HuH-7.5 (cell line): ENCODE results near the gene F12.

Source experiments
- DNase-seq: peaks from one replicate; pipeline ENCODE4 v3.0.0; 2011; ENCODE audit warnings: low spot score

F12 gene

DNA sequence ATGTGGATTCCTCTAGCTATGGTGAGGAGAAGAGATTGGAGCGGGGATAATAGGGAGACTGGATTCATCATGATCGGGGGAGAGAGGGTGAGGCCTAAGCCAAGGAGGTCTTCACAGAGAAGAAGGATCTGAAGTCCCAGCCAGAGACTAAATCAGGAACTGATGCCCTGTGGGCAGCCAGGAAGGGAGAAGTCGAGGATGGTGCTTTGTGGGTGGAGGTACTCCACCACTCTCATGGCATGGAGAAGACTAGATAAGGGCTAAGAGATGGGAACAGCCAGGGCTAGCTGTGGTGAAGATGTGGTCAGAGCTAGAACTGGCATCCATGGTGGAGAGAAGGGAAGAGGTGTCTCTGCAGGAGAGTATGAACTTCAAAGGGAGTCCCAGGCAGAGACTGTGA, 54.7 kb downstream of the F12 start:
- DNase-seq = no peak

DNA sequence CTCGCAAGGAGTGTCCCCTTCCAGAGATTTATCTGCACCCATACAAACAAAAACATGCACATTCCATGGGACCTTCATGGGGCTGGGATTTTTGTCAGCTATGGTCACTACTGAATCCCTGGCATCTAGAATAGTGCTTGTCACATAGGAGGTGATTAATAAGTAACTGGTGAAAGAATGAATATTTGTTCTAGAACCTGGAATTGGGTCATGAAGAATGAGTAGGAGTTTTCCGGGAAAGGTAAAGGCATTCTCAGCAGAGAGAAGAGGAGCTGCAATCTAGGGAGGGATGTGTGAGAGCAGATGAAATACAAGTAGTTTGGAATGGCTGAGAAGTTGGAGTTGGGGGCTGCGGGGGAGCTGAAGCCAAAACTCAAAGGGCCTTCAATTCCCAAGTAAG, 55.1 kb downstream of the F12 start:
- DNase-seq = no peak

DNA sequence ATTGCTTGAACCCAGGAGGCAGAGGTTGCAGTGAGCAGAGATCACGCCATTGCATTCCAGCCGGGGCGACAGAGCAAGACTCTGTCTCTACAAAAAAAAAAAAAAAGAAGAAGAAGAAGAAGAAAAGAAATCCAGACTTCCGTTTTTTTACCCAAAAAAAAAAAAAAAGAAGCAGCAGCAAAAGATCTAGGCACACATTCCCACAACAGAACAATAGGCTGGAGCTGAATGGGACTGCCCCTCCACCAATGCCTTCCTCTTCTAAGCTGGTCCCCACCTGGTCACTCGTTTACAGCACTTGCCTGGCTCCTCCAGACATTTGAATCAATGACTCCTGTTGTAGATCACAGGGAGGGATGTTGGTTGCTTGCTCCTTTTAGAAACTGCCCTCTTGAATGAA, 56.3 kb downstream of the F12 start:
- DNase-seq = no peak
